ENCODE data around the gene COA6.

COA6 gene

GRCh38 chr1:234413990-234414389, 40.7 kb downstream of the COA6 start:
- H3K36me3 ChIP-seq (ENCODE audit: control insufficient read depth, low read depth, low read length), result peaks cover 8% of the 10 kb centered on the region
- no peaks in the 10 kb centered on the region for H3K27me3 ChIP-seq (ENCODE audit: control insufficient read depth, insufficient read depth, low read length)
- H3K9ac ChIP-seq (ENCODE audit: low read length), result no peak overlapping the region
- no peak overlapping the region for H3K27ac ChIP-seq (ENCODE audit: low read length)
- no peak overlapping the region for H3K4me3 ChIP-seq (ENCODE audit: low read length)
- H3K9me3 ChIP-seq (ENCODE audit: control insufficient read depth, low read depth, low read length), result no peaks in the 10 kb centered on the region
- H3K4me1 ChIP-seq (ENCODE audit: control insufficient read depth, low read depth, low read length), result no peaks in the 10 kb centered on the region

GRCh38 chr1:234427950-234428646, 54.8 kb downstream of the COA6 start:
- H3K36me3 ChIP-seq (ENCODE audit: control insufficient read depth, low read depth, low read length), result peaks cover 36% of the 10 kb centered on the region
- H3K4me1 ChIP-seq (ENCODE audit: control insufficient read depth, low read depth, low read length), result no peaks in the 10 kb centered on the region

GRCh38 chr1:234429434-234429806, 56.2 kb downstream of the COA6 start:
- Histone ChIP-seq H3K36me3 (ENCODE audit: control insufficient read depth, low read depth, low read length) (peaks cover 33% of the 10 kb centered on the region), H3K9me3 (ENCODE audit: control insufficient read depth, low read depth, low read length) (no peaks in the 10 kb centered on the region), H3K27ac (ENCODE audit: low read length) (no peak overlapping the region), H3K4me3 (ENCODE audit: low read length) (no peak overlapping the region), H3K9ac (ENCODE audit: low read length) (no peak overlapping the region), H3K4me1 (ENCODE audit: control insufficient read depth, low read depth, low read length) (no peaks in the 10 kb centered on the region), H3K27me3 (ENCODE audit: control insufficient read depth, insufficient read depth, low read length) (no peaks in the 10 kb centered on the region)

More at GRCh38 chr1:234427950-234428646, 54.8 kb downstream of the COA6 start:
- Histone ChIP-seq H3K9ac (ENCODE audit: low read length) (no peak overlapping the region), H3K27ac (ENCODE audit: low read length) (no peak overlapping the region), H3K27me3 (ENCODE audit: control insufficient read depth, insufficient read depth, low read length) (no peaks in the 10 kb centered on the region), H3K9me3 (ENCODE audit: control insufficient read depth, low read depth, low read length) (no peaks in the 10 kb centered on the region), H3K4me3 (ENCODE audit: low read length) (no peak overlapping the region)

DNA sequence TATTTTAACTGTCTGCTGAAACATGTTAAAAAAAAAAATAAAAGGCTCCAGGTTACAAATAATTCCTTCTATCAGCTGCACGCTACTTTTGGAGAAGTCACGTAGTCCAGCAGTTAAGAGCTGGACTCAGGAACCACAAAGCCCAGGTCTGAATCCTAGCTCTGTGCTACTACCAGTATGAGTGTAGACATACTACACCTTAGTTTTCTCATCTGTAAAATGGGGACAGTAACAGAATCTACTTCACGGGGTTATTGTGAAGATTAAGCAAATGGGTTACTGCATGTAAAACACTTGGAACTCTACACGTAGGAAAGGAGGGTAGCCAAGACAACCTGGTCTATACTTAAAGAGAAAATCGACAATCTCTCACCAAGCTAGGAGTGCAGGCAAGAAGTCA, 57.4 kb downstream of the COA6 start:
- Histone ChIP-seq H3K36me3 (ENCODE audit: control insufficient read depth, low read depth, low read length) (peaks cover 35% of the 10 kb centered on the region), H3K27ac (ENCODE audit: low read length) (no peak overlapping the region), H3K4me1 (ENCODE audit: control insufficient read depth, low read depth, low read length) (no peaks in the 10 kb centered on the region), H3K27me3 (ENCODE audit: control insufficient read depth, insufficient read depth, low read length) (no peaks in the 10 kb centered on the region), H3K9ac (ENCODE audit: low read length) (no peak overlapping the region), H3K9me3 (ENCODE audit: control insufficient read depth, low read depth, low read length) (no peaks in the 10 kb centered on the region), H3K4me3 (ENCODE audit: low read length) (no peak overlapping the region)

DNA sequence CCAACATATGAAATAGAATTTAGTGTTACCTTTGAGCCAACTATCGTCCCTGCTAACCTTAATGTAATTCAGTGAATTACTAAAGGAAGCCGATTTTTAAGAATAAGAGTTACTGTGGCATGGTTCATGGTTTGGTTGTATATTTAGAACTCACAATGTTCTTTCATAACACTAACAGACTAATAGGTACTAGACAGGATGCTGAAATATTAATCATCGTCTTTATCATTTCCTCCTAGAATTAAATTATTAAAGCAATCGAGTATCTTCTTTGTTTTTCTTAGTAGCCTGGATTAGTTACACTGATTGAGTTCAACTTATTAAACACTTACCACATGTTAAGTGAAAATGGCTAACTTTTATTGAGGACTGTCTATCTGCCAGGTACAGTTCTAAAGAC, 58.0 kb downstream of the COA6 start:
- Histone ChIP-seq H3K27me3 (ENCODE audit: control insufficient read depth, insufficient read depth, low read length) (no peaks in the 10 kb centered on the region), H3K9me3 (ENCODE audit: control insufficient read depth, low read depth, low read length) (no peaks in the 10 kb centered on the region), H3K36me3 (ENCODE audit: control insufficient read depth, low read depth, low read length) (peaks cover 32% of the 10 kb centered on the region), H3K4me3 (ENCODE audit: low read length) (no peak overlapping the region), H3K4me1 (ENCODE audit: control insufficient read depth, low read depth, low read length) (no peaks in the 10 kb centered on the region), H3K27ac (ENCODE audit: low read length) (no peak overlapping the region), H3K9ac (ENCODE audit: low read length) (no peak overlapping the region)

DNA sequence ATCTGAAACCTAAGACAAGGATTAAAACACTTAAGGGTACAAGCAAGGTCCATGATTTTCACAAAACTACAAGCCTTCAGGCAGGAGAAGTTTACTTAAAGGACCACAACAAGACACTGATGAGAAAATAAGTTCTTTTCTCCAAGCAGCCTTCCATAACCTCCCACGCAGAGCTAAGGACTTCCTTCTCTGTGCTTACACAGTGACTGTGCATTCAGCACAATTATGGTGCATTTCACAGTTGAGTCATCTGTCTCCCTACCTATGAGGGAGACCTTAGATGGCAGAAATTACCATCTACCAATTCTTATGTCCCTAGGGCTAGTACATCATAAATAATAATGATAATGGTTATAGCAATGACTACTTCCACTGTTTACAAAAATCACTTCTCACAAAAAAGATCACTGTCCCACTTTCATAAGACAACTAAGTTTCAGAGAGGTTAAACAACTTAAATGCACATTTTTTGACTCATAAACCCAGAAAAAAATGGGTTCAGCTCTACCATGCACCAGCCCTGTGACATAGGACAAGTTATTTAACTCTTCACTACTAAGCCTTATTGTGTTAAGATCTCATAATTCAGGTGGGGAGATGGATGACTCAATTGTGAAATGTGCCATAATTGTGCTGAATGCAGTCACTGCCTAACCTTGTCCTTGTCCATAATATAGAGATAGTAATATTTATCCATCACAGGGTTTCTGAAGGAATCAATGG, 60.5 kb downstream of the COA6 start:
- H3K4me1 ChIP-seq (ENCODE audit: control insufficient read depth, low read depth, low read length), result no peaks in the 10 kb centered on the region
- H3K9ac ChIP-seq (ENCODE audit: low read length), result no peak overlapping the region
- no peaks in the 10 kb centered on the region for H3K27me3 ChIP-seq (ENCODE audit: control insufficient read depth, insufficient read depth, low read length)
- no peaks in the 10 kb centered on the region for H3K9me3 ChIP-seq (ENCODE audit: control insufficient read depth, low read depth, low read length)
- no peak overlapping the region for H3K27ac ChIP-seq (ENCODE audit: low read length)
- H3K36me3 ChIP-seq (ENCODE audit: control insufficient read depth, low read depth, low read length), result peaks cover 18% of the 10 kb centered on the region
- no peak overlapping the region for H3K4me3 ChIP-seq (ENCODE audit: low read length)
